DOHH2 (cell line): ENCODE results near the gene FKBP15.
A peak's percentile ranks its signal among the peaks of the same experiment; 100 is the strongest.

Experiments
- H3F3A ChIP-seq: fragments of 200-600 bp; sonication (generic), shearing (Covaris generic); 2 replicates; pipeline ENCODE4 v1.6.0; 2016; ENCODE audit warnings: antibody characterized with exemption, mild to moderate bottlenecking; ENCODE audit not compliant: control insufficient read depth, insufficient read depth
- H3K27ac ChIP-seq: fragments of 200-600 bp; sonication (generic); 2 replicates; pipeline ENCODE4 v1.5.1; 2014; ENCODE audit warnings: low read depth, mild to moderate bottlenecking, low read length, moderate library complexity
- H3K27me3 ChIP-seq: fragments of 200-600 bp; sonication (generic); 2 replicates; pipeline ENCODE4 v1.6.1; 2014; ENCODE audit warnings: mild to moderate bottlenecking, low read length, mixed read lengths; ENCODE audit not compliant: control insufficient read depth
- H3K36me3 ChIP-seq: fragments of 200-600 bp; sonication (generic); 2 replicates; pipeline ENCODE4 v1.6.1; 2014; ENCODE audit warnings: mild to moderate bottlenecking, low read length, moderate library complexity, mixed read lengths; ENCODE audit not compliant: control insufficient read depth
- H3K4me1 ChIP-seq: fragments of 200-600 bp; sonication (generic); 2 replicates; pipeline ENCODE4 v1.6.1; 2014; ENCODE audit warnings: mild to moderate bottlenecking, low read length, mixed read lengths; ENCODE audit not compliant: control insufficient read depth
- H3K4me2 ChIP-seq: fragments of 200-600 bp; sonication (generic); 2 replicates; pipeline ENCODE4 v1.6.0; 2014; ENCODE audit warnings: mild to moderate bottlenecking, low read length, moderate library complexity
- H3K4me3 ChIP-seq: fragments of 200-600 bp; sonication (generic); 2 replicates; pipeline ENCODE4 v1.5.1; 2014; ENCODE audit warnings: mild to moderate bottlenecking, low read length, mixed read lengths
- H3K79me2 ChIP-seq: fragments of 200-600 bp; sonication (generic); 2 replicates; pipeline ENCODE4 v1.6.1; 2014; ENCODE audit warnings: mild to moderate bottlenecking, low read length, mixed read lengths; ENCODE audit not compliant: control insufficient read depth
- H3K9me2 ChIP-seq: fragments of 200-600 bp; sonication (generic); replicated peaks from 2 replicates; pipeline ENCODE4 v1.6.1; 2014; ENCODE audit warnings: mild to moderate bottlenecking, low read length, mixed read lengths; ENCODE audit not compliant: control insufficient read depth
- H3K9me3 ChIP-seq: fragments of 200-600 bp; sonication (generic); 2 replicates; pipeline ENCODE4 v1.6.1; 2014; ENCODE audit warnings: antibody characterized with exemption, low read length, mixed read lengths; ENCODE audit not compliant: control insufficient read depth, insufficient read depth
- H4K20me1 ChIP-seq: fragments of 200-600 bp; sonication (generic); 2 replicates; pipeline ENCODE4 v1.6.0; 2014; ENCODE audit warnings: low read depth, mild to moderate bottlenecking, antibody characterized with exemption, low read length, moderate library complexity; ENCODE audit not compliant: control insufficient read depth, insufficient read depth
- EZH2phosphoT487 ChIP-seq: fragments of 200-600 bp; sonication (generic); IDR thresholded peaks from 2 replicates; pipeline ENCODE4 v1.6.1; 2017; ENCODE audit warnings: borderline replicate concordance, mild to moderate bottlenecking, antibody characterized with exemption, low read length, moderate library complexity, mixed read lengths
- TF ChIP-seq, protein P1 (sequence below): fragments of 200-600 bp; sonication (generic); IDR thresholded peaks from one replicate; pipeline ENCODE4 v1.5.1; 2014; ENCODE audit warnings: antibody characterized with exemption, mild to moderate bottlenecking, low read depth, low read length; ENCODE audit not compliant: poor library complexity, severe bottlenecking

The FKBP15 gene

GRCh38 chr9:113219186-113219936 is 1.7 kb downstream of the FKBP15 start:
- H3K79me2 ChIP-seq: peaks cover 97% of the 10 kb centered on the region
- H3K36me3 ChIP-seq: peaks cover 63% of the 10 kb centered on the region
- H3K4me1 ChIP-seq: peaks cover 57% of the 10 kb centered on the region
- H3K27ac ChIP-seq: peak overlapping the region; percentile 94
- H3F3A ChIP-seq: peaks cover 17% of the 10 kb centered on the region
- TF ChIP-seq, protein P1, sequence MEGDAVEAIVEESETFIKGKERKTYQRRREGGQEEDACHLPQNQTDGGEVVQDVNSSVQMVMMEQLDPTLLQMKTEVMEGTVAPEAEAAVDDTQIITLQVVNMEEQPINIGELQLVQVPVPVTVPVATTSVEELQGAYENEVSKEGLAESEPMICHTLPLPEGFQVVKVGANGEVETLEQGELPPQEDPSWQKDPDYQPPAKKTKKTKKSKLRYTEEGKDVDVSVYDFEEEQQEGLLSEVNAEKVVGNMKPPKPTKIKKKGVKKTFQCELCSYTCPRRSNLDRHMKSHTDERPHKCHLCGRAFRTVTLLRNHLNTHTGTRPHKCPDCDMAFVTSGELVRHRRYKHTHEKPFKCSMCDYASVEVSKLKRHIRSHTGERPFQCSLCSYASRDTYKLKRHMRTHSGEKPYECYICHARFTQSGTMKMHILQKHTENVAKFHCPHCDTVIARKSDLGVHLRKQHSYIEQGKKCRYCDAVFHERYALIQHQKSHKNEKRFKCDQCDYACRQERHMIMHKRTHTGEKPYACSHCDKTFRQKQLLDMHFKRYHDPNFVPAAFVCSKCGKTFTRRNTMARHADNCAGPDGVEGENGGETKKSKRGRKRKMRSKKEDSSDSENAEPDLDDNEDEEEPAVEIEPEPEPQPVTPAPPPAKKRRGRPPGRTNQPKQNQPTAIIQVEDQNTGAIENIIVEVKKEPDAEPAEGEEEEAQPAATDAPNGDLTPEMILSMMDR: no peak
- no peak for TF ChIP-seq EZH2phosphoT487
- H3K9me2 ChIP-seq: no peaks in the 10 kb centered on the region
- no peaks in the 10 kb centered on the region for H3K27me3 ChIP-seq
- H3K4me3 ChIP-seq: peak overlapping the region; percentile 94
- peaks cover 7% of the 10 kb centered on the region; the same call in 1 of the 2 replicates for H4K20me1 ChIP-seq
- H3K4me2 ChIP-seq: peak overlapping the region; percentile 93
- no peaks in the 10 kb centered on the region for H3K9me3 ChIP-seq

GRCh38 chr9:113216406-113216805 is 4.7 kb downstream of the FKBP15 start:
- H3K79me2 ChIP-seq: peaks cover 91% of the 10 kb centered on the region
- peaks cover 72% of the 10 kb centered on the region for H3K36me3 ChIP-seq
- peaks cover 13% of the 10 kb centered on the region; the same call in 1 of the 2 replicates for H4K20me1 ChIP-seq
- H3F3A ChIP-seq: peaks cover 17% of the 10 kb centered on the region
- no peaks in the 10 kb centered on the region for H3K9me3 ChIP-seq
- H3K27me3 ChIP-seq: no peaks in the 10 kb centered on the region
- no peak overlapping the region for H3K4me2 ChIP-seq
- no peak overlapping the region for H3K27ac ChIP-seq
- H3K4me3 ChIP-seq: no peak overlapping the region
- H3K9me2 ChIP-seq: no peaks in the 10 kb centered on the region
- peaks cover 37% of the 10 kb centered on the region for H3K4me1 ChIP-seq
- TF ChIP-seq, protein P1: no peak
- TF ChIP-seq EZH2phosphoT487: no peak

- Histone ChIP-seq H3K27me3 (no peaks in the 10 kb centered on the region), H3K79me2 (peaks cover 80% of the 10 kb centered on the region), H3K4me2 (no peak overlapping the region), H3K36me3 (peaks cover 70% of the 10 kb centered on the region), H3K27ac (no peak overlapping the region), H3K9me2 (no peaks in the 10 kb centered on the region), H3K4me3 (no peak overlapping the region), H3K9me3 (no peaks in the 10 kb centered on the region), H3F3A (peaks cover 13% of the 10 kb centered on the region), H3K4me1 (peaks cover 34% of the 10 kb centered on the region), H4K20me1 (peaks cover 13% of the 10 kb centered on the region; the same call in 1 of the 2 replicates)
- TF ChIP-seq, protein P1: no peak
- TF ChIP-seq EZH2phosphoT487: no peak
Measured at GRCh38 chr9:113215132-113215531, 5.9 kb downstream of the FKBP15 start.
